Activated CD8-positive, alpha-beta memory T cell treated with anti-CD3 and anti-CD28 coated beads, Interleukin-2, amount 50 U/mL, for 1 hour (primary cell): ENCODE results near the gene CPT2.

ENCODE experiments used
- DNase-seq: peaks from one replicate; pipeline ENCODE4 v3.0.0-alpha.2; 2020; ENCODE audit errors: extremely low read depth

Gene CPT2

GRCh38 chr1:53260631-53261247 lies 64.1 kb downstream of the CPT2 start:
- DNase-seq = no peak

- DNase-seq = no peak
These were observed 65.4 kb downstream of the CPT2 start for GRCh38 chr1:53262000-53262399.
